PC-3 (cell line): ENCODE data around the gene KEL. TPM values are rescaled to one million over a fixed set of nuclear protein-coding genes. Genes with fewer than 3 reads are reported as not detected.

Experiments
- ATAC-seq: fragments of 200-7000 bp; cut with Tn5 transposase; 2 replicates; pipeline ENCODE4 v1.9.1; 2020; ENCODE audit warnings: mild to moderate bottlenecking, moderate library complexity
- BruUV-seq: library from RNA; stranded (reverse); fragments of 400-500 nt; replicated peaks from 2 replicates; lab custom pipeline; 2021; lab: Mats Ljungman, UMichigan
- CTCF ChIA-PET: fragments of 300-600 bp; sonication (Branson Sonifier 250); formaldehyde crosslinking; loops from one replicate; lab custom pipeline; 2022; ENCODE audit warnings: antibody characterized with exemption; lab: Charles Lee
- POLR2A ChIA-PET: fragments of 300-600 bp; sonication (Branson Sonifier 250); formaldehyde crosslinking; loops from one replicate; lab custom pipeline; 2022; ENCODE audit warnings: antibody characterized with exemption; ENCODE audit not compliant: unreplicated experiment; lab: Charles Lee
- DNase-seq: peaks from one replicate; pipeline ENCODE4 v3.0.0-alpha.2; 2015
- H2AFZ ChIP-seq: fragments of 300-600 bp; sonication (generic); 2 replicates; pipeline ENCODE4 v1.6.0; 2016; ENCODE audit warnings: antibody characterized with exemption, low read length
- H3F3A ChIP-seq: fragments of 300-600 bp; sonication (generic); one replicate; pipeline ENCODE4 v1.6.0; 2017; ENCODE audit warnings: antibody characterized with exemption, low read length, control low read depth, mild to moderate bottlenecking; ENCODE audit not compliant: unreplicated experiment
- H3K27ac ChIP-seq: fragments of 300-600 bp; sonication (generic); 2 replicates; pipeline ENCODE4 v1.5.1; 2016; ENCODE audit warnings: mild to moderate bottlenecking, low read length
- H3K27me3 ChIP-seq: fragments of 300-600 bp; sonication (generic); 2 replicates; pipeline ENCODE4 v1.6.1; 2016; ENCODE audit warnings: low read length, mixed read lengths
- H3K36me3 ChIP-seq: fragments of 300-600 bp; sonication (generic); 2 replicates; pipeline ENCODE4 v1.6.1; 2016; ENCODE audit warnings: low read depth, mixed run types, low read length, mixed read lengths
- H3K4me1 ChIP-seq: fragments of 300-600 bp; sonication (generic); 2 replicates; pipeline ENCODE4 v1.5.1; 2016; ENCODE audit warnings: low read length; ENCODE audit not compliant: insufficient read depth
- H3K4me2 ChIP-seq: fragments of 300-600 bp; sonication (generic); 2 replicates; pipeline ENCODE4 v1.6.0; 2016; ENCODE audit warnings: low read length
- H3K4me3 ChIP-seq: fragments of 300-600 bp; sonication (generic); 2 replicates; pipeline ENCODE4 v1.5.1; 2016; ENCODE audit warnings: mild to moderate bottlenecking, low read length, mixed read lengths
- H3K79me2 ChIP-seq: fragments of 300-600 bp; sonication (generic); 2 replicates; pipeline ENCODE4 v1.6.1; 2017; ENCODE audit warnings: low read length, mixed read lengths
- H3K9ac ChIP-seq: fragments of 300-600 bp; sonication (generic); 2 replicates; pipeline ENCODE4 v1.6.0; 2016; ENCODE audit warnings: mild to moderate bottlenecking, low read length
- H3K9me2 ChIP-seq: fragments of 300-600 bp; sonication (generic); replicated peaks from 2 replicates; pipeline ENCODE4 v1.6.1; 2016; ENCODE audit warnings: mixed run types, low read length, mixed read lengths
- H3K9me3 ChIP-seq: fragments of 300-600 bp; sonication (generic); 2 replicates; pipeline ENCODE4 v1.6.1; 2016; ENCODE audit warnings: low read length, mixed read lengths
- H4K20me1 ChIP-seq: fragments of 300-600 bp; sonication (generic); 2 replicates; pipeline ENCODE4 v1.6.1; 2016; ENCODE audit warnings: low read length, mixed read lengths
- CTCF ChIP-seq: fragments of 300-600 bp; sonication (generic); conservative IDR thresholded peaks from 2 replicates; pipeline ENCODE4 v1.5.1; 2017; ENCODE audit warnings: antibody characterized with exemption, low read depth, mild to moderate bottlenecking, low read length
- EZH2 ChIP-seq: fragments of 300-600 bp; sonication (generic); IDR thresholded peaks from one replicate; pipeline ENCODE4 v1.6.1; 2017; ENCODE audit warnings: antibody characterized with exemption, mild to moderate bottlenecking, low read length; ENCODE audit not compliant: unreplicated experiment
- EZH2phosphoT487 ChIP-seq: fragments of 300-600 bp; sonication (generic); IDR thresholded peaks from 2 replicates; pipeline ENCODE4 v1.6.1; 2018; ENCODE audit warnings: mild to moderate bottlenecking, antibody characterized with exemption, low read length, borderline replicate concordance
- intact Hi-C: fragments of 100-400 bp; cut with micrococcal nuclease; formaldehyde crosslinking; loops from 2 replicates; pipeline ENCODE4 v1.9.0; 2023
- total RNA-seq: library from RNA; depleted of rRNA; stranded (reverse); fragments of >200 nt; gene quantifications from 2 replicates; pipeline ENCODE4 v1.2.3, GENCODE V29; 2014

The KEL gene
- total RNA-seq, 1 experiment from 2014 or later: 0.18 TPM

- Histone ChIP-seq H2AFZ (no peak overlapping the region), H3K36me3 (no peaks in the 10 kb centered on the region), H4K20me1 (no peaks in the 10 kb centered on the region), H3K4me2 (no peak overlapping the region), H3K9ac (no peak overlapping the region), H3K9me2 (no peaks in the 10 kb centered on the region), H3K4me1 (peaks cover 4% of the 10 kb centered on the region; the same call in 1 of the 2 replicates), H3K27ac (no peak overlapping the region), H3K9me3 (peaks cover 17% of the 10 kb centered on the region; the same call in 1 of the 2 replicates), H3K4me3 (no peak overlapping the region), H3K27me3 (peaks cover 11% of the 10 kb centered on the region), H3K79me2 (no peaks in the 10 kb centered on the region), H3F3A (no peaks in the 10 kb centered on the region)
- no TSS peak for BruUV-seq
- DNase-seq (no peak), ATAC-seq (no peak)
- TF ChIP-seq EZH2 (no peak), EZH2phosphoT487 (no peak)
- ChIA-PET POLR2A (no interaction called here), CTCF (no interaction called here)
- intact Hi-C loops: no loop called here
Measured at GRCh38 chr7:142905759-142906158, 56.4 kb downstream of the KEL start.

GRCh38 chr7:142904128-142904527, 58.0 kb downstream of the KEL start:
- H2AFZ ChIP-seq: no peak overlapping the region
- no peaks in the 10 kb centered on the region for H3K36me3 ChIP-seq
- ChIA-PET CTCF (no interaction called here), POLR2A (no interaction called here)
- TF ChIP-seq CTCF (no peak), EZH2phosphoT487 (no peak), EZH2 (no peak)
- no peak for ATAC-seq
- H3F3A ChIP-seq: no peaks in the 10 kb centered on the region
- no peaks in the 10 kb centered on the region for H3K9me2 ChIP-seq
- H3K4me3 ChIP-seq: no peak overlapping the region
- no TSS peak for BruUV-seq
- intact Hi-C loops: no loop called here
- no peaks in the 10 kb centered on the region for H3K27me3 ChIP-seq
- no peak overlapping the region for H3K4me2 ChIP-seq
- no peak overlapping the region for H3K9ac ChIP-seq
- no peak for DNase-seq
- H3K79me2 ChIP-seq: no peaks in the 10 kb centered on the region
- H3K9me3 ChIP-seq: peaks cover 17% of the 10 kb centered on the region; the same call in 1 of the 2 replicates
- H3K4me1 ChIP-seq: peaks cover 9% of the 10 kb centered on the region
- no peak overlapping the region for H3K27ac ChIP-seq
- H4K20me1 ChIP-seq: no peaks in the 10 kb centered on the region

GRCh38 chr7:142901426-142902259, 60.5 kb downstream of the KEL start:
- no peaks in the 10 kb centered on the region for H3F3A ChIP-seq
- H3K9me3 ChIP-seq: peaks cover 10% of the 10 kb centered on the region; the same call in 1 of the 2 replicates
- H3K27me3 ChIP-seq: no peaks in the 10 kb centered on the region
- H3K79me2 ChIP-seq: no peaks in the 10 kb centered on the region
- peaks cover 18% of the 10 kb centered on the region for H3K4me1 ChIP-seq
- ATAC-seq (no peak), DNase-seq (no peak)
- H3K27ac ChIP-seq: no peak overlapping the region
- H2AFZ ChIP-seq: no peak overlapping the region
- intact Hi-C loops: no loop called here
- ChIA-PET POLR2A (no interaction called here), CTCF (no interaction called here)
- H3K4me3 ChIP-seq: no peak overlapping the region
- H4K20me1 ChIP-seq: no peaks in the 10 kb centered on the region
- no peaks in the 10 kb centered on the region for H3K36me3 ChIP-seq
- TF ChIP-seq EZH2phosphoT487 (no peak), EZH2 (no peak), CTCF (no peak)
- no peaks in the 10 kb centered on the region for H3K9me2 ChIP-seq
- H3K4me2 ChIP-seq: no peak overlapping the region
- BruUV-seq: no TSS peak
- H3K9ac ChIP-seq: no peak overlapping the region
